Loucy (cell line): ENCODE data around the gene RUSC1.

ENCODE experiments used
- CTCF ChIP-seq: fragments of 200-600 bp; sonication (generic); conservative IDR thresholded peaks from 2 replicates; pipeline ENCODE4 v1.5.1; 2014; ENCODE audit warnings: mild to moderate bottlenecking, antibody characterized with exemption, low read length
- EZH2phosphoT487 ChIP-seq: fragments of 200-600 bp; IDR thresholded peaks from 2 replicates; pipeline ENCODE4 v1.6.1; 2018; ENCODE audit warnings: antibody characterized with exemption, mild to moderate bottlenecking, moderate library complexity, borderline replicate concordance

GRCh38 chr1:155296661-155297060 is 24.0 kb upstream of the RUSC1 start:
- TF ChIP-seq CTCF (no peak), EZH2phosphoT487 (no peak)
